ENCODE results near the gene LANCL3.
"Not testable (repeated sequence)": the region's sequence is repeated elsewhere in the genome, so short reads cannot be mapped to it uniquely, and the experiment has no call there.

LANCL3 gene

GRCh38 chrX:37638047-37638446 is 66.6 kb downstream of the LANCL3 start:
- no peak for DNase-seq

GRCh38 chrX:37640142-37640541 is 68.7 kb downstream of the LANCL3 start:
- no peak for DNase-seq

GRCh38 chrX:37641859-37642258 is 70.4 kb downstream of the LANCL3 start:
- no peak for DNase-seq

- no peak for DNase-seq
These were observed 73.2 kb downstream of the LANCL3 start for GRCh38 chrX:37644381-37645305.

- no peak for DNase-seq
These were observed 74.8 kb downstream of the LANCL3 start for GRCh38 chrX:37646254-37646653.

- not testable (repeated sequence) for DNase-seq
These were observed 79.4 kb downstream of the LANCL3 start for GRCh38 chrX:37650879-37651278.

- no peak for DNase-seq
These were observed 80.5 kb downstream of the LANCL3 start for GRCh38 chrX:37651921-37652452.

- no peak for DNase-seq
These were observed 81.2 kb downstream of the LANCL3 start for GRCh38 chrX:37652589-37653231.

GRCh38 chrX:37653397-37654085 is 82.1 kb downstream of the LANCL3 start:
- DNase-seq: no peak

GRCh38 chrX:37658343-37659030 is 87.0 kb downstream of the LANCL3 start:
- no peak for DNase-seq

GRCh38 chrX:37659047-37659446 is 87.6 kb downstream of the LANCL3 start:
- no peak for DNase-seq

GRCh38 chrX:37662181-37662580 is 90.7 kb downstream of the LANCL3 start:
- DNase-seq: no peak

GRCh38 chrX:37666516-37666915 is 95.1 kb downstream of the LANCL3 start:
- DNase-seq: no peak

GRCh38 chrX:37667141-37667540 is 95.7 kb downstream of the LANCL3 start:
- no peak for DNase-seq

- DNase-seq: no peak
These were observed 101.1 kb downstream of the LANCL3 start for GRCh38 chrX:37672563-37672962.

- DNase-seq: no peak
These were observed 105.3 kb downstream of the LANCL3 start for GRCh38 chrX:37676811-37677210.

GRCh38 chrX:37677243-37677642 is 105.8 kb downstream of the LANCL3 start:
- DNase-seq: no peak

- DNase-seq: no peak
These were observed 106.3 kb downstream of the LANCL3 start for GRCh38 chrX:37677765-37678164.

GRCh38 chrX:37678574-37678973 is 107.1 kb downstream of the LANCL3 start:
- DNase-seq: no peak

GRCh38 chrX:37679230-37679629 is 107.8 kb downstream of the LANCL3 start:
- no peak for DNase-seq

- DNase-seq: no peak
These were observed 108.4 kb downstream of the LANCL3 start for GRCh38 chrX:37679888-37680287.

- DNase-seq: no peak
These were observed 113.0 kb downstream of the LANCL3 start for GRCh38 chrX:37684426-37684825.

- DNase-seq: no peak
These were observed 113.5 kb downstream of the LANCL3 start for GRCh38 chrX:37684973-37685372.

Measured in NCI-H2171 (cell line).